PC-3 (cell line): ENCODE measurements around the gene ATP5PF.

Experiments
- EZH2phosphoT487 ChIP-seq: fragments of 300-600 bp; sonication (generic); IDR thresholded peaks from 2 replicates; pipeline ENCODE4 v1.6.1; 2018; ENCODE audit warnings: mild to moderate bottlenecking, antibody characterized with exemption, low read length, borderline replicate concordance
- TF ChIP-seq, protein P1 (sequence below): fragments of 300-600 bp; sonication (generic); conservative IDR thresholded peaks from 2 replicates; pipeline ENCODE4 v1.5.1; 2017; ENCODE audit warnings: antibody characterized with exemption, low read depth, mild to moderate bottlenecking, low read length

GRCh38 chr21:25734904-25735645 is at the start of gene ATP5PF, which contains the start of gene GABPA:
- TF ChIP-seq, protein P1, sequence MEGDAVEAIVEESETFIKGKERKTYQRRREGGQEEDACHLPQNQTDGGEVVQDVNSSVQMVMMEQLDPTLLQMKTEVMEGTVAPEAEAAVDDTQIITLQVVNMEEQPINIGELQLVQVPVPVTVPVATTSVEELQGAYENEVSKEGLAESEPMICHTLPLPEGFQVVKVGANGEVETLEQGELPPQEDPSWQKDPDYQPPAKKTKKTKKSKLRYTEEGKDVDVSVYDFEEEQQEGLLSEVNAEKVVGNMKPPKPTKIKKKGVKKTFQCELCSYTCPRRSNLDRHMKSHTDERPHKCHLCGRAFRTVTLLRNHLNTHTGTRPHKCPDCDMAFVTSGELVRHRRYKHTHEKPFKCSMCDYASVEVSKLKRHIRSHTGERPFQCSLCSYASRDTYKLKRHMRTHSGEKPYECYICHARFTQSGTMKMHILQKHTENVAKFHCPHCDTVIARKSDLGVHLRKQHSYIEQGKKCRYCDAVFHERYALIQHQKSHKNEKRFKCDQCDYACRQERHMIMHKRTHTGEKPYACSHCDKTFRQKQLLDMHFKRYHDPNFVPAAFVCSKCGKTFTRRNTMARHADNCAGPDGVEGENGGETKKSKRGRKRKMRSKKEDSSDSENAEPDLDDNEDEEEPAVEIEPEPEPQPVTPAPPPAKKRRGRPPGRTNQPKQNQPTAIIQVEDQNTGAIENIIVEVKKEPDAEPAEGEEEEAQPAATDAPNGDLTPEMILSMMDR = no peak
- TF ChIP-seq EZH2phosphoT487 = no peak
